HL-60 (cell line): ENCODE results near the gene TMEM229A.

Experiments
- POLR2AphosphoS5 ChIP-seq: IDR thresholded peaks from 2 replicates; pipeline ENCODE4 v1.6.1; 2012; ENCODE audit warnings: low read depth
- TF ChIP-seq, protein P1 (sequence below): IDR thresholded peaks from one replicate; pipeline ENCODE4 v1.5.1; 2011; ENCODE audit warnings: low read length, control low read depth, inconsistent platforms; ENCODE audit not compliant: insufficient read depth
- TF ChIP-seq, protein P2 (sequence below): IDR thresholded peaks from 2 replicates; pipeline ENCODE4 v1.6.1; 2012; ENCODE audit warnings: low read depth; ENCODE audit not compliant: insufficient replicate concordance

DNA sequence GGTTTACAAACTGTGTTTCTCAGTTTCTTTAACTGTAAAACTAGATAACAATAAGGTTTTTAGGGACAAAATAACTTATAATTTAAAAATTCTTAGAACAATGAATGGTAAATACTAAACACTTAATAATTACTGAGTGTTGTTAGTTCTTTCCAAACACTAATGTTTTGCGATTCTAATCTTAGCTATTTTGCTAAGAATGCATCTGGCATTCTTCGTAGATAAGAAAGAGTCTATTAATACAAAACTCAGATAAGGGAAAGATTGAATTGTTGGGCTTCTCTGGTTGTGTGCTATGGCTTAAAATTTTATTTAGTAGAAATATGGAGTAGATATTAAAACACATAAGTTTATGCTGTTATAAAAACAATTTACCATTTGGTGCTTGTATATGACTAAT, 45.4 kb downstream of the TMEM229A start:
- no peak for TF ChIP-seq POLR2AphosphoS5
- TF ChIP-seq, protein P1, sequence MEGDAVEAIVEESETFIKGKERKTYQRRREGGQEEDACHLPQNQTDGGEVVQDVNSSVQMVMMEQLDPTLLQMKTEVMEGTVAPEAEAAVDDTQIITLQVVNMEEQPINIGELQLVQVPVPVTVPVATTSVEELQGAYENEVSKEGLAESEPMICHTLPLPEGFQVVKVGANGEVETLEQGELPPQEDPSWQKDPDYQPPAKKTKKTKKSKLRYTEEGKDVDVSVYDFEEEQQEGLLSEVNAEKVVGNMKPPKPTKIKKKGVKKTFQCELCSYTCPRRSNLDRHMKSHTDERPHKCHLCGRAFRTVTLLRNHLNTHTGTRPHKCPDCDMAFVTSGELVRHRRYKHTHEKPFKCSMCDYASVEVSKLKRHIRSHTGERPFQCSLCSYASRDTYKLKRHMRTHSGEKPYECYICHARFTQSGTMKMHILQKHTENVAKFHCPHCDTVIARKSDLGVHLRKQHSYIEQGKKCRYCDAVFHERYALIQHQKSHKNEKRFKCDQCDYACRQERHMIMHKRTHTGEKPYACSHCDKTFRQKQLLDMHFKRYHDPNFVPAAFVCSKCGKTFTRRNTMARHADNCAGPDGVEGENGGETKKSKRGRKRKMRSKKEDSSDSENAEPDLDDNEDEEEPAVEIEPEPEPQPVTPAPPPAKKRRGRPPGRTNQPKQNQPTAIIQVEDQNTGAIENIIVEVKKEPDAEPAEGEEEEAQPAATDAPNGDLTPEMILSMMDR, result no peak
- TF ChIP-seq, protein P2, sequence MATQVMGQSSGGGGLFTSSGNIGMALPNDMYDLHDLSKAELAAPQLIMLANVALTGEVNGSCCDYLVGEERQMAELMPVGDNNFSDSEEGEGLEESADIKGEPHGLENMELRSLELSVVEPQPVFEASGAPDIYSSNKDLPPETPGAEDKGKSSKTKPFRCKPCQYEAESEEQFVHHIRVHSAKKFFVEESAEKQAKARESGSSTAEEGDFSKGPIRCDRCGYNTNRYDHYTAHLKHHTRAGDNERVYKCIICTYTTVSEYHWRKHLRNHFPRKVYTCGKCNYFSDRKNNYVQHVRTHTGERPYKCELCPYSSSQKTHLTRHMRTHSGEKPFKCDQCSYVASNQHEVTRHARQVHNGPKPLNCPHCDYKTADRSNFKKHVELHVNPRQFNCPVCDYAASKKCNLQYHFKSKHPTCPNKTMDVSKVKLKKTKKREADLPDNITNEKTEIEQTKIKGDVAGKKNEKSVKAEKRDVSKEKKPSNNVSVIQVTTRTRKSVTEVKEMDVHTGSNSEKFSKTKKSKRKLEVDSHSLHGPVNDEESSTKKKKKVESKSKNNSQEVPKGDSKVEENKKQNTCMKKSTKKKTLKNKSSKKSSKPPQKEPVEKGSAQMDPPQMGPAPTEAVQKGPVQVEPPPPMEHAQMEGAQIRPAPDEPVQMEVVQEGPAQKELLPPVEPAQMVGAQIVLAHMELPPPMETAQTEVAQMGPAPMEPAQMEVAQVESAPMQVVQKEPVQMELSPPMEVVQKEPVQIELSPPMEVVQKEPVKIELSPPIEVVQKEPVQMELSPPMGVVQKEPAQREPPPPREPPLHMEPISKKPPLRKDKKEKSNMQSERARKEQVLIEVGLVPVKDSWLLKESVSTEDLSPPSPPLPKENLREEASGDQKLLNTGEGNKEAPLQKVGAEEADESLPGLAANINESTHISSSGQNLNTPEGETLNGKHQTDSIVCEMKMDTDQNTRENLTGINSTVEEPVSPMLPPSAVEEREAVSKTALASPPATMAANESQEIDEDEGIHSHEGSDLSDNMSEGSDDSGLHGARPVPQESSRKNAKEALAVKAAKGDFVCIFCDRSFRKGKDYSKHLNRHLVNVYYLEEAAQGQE, result no peak
